ENCODE measurements around the gene ASB15.

DNA sequence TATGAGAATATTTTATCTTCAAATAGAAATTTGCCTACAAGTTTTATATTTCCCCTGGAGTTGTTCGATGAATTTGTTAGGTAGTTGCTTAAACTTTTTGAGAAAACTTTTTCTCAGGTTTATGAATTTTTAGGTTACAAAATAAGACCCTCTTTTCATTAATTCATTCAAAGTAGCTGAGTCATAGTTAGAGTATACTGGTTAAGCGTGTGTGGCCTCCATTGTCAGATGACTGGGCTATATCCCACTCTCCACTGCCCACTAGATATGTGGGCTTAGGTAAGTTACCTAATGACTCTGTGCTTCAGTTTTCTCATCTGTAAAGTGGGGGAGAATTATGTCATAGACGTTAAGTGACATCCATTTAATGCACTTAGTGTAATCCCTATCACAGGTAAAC lies 1.0 kb downstream of the ASB15 start:
- TF ChIP-seq POLR2A (IDR thresholded peaks at IDR 0.05) (no peak), POLR2AphosphoS5 (IDR thresholded peaks at IDR 0.05) (no peak)
- TF ChIP-seq, protein P1, sequence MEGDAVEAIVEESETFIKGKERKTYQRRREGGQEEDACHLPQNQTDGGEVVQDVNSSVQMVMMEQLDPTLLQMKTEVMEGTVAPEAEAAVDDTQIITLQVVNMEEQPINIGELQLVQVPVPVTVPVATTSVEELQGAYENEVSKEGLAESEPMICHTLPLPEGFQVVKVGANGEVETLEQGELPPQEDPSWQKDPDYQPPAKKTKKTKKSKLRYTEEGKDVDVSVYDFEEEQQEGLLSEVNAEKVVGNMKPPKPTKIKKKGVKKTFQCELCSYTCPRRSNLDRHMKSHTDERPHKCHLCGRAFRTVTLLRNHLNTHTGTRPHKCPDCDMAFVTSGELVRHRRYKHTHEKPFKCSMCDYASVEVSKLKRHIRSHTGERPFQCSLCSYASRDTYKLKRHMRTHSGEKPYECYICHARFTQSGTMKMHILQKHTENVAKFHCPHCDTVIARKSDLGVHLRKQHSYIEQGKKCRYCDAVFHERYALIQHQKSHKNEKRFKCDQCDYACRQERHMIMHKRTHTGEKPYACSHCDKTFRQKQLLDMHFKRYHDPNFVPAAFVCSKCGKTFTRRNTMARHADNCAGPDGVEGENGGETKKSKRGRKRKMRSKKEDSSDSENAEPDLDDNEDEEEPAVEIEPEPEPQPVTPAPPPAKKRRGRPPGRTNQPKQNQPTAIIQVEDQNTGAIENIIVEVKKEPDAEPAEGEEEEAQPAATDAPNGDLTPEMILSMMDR (IDR thresholded peaks at IDR 0.05 in 8 of 11, conservative IDR thresholded peaks at IDR 0.05 in 3 of 11) = no peak

Measured in spleen (tissue), 7 donors.